HG03175 (cell line): ENCODE results near the gene ZNF793.

Experiments used
- ATAC-seq: cut with Tn5 transposase; IDR thresholded peaks from one replicate; pipeline ENCODE4 v1.9.1; 2021; ENCODE audit warnings: mild to moderate bottlenecking, moderate library complexity; ENCODE audit not compliant: unreplicated experiment

ZNF793 gene

DNA sequence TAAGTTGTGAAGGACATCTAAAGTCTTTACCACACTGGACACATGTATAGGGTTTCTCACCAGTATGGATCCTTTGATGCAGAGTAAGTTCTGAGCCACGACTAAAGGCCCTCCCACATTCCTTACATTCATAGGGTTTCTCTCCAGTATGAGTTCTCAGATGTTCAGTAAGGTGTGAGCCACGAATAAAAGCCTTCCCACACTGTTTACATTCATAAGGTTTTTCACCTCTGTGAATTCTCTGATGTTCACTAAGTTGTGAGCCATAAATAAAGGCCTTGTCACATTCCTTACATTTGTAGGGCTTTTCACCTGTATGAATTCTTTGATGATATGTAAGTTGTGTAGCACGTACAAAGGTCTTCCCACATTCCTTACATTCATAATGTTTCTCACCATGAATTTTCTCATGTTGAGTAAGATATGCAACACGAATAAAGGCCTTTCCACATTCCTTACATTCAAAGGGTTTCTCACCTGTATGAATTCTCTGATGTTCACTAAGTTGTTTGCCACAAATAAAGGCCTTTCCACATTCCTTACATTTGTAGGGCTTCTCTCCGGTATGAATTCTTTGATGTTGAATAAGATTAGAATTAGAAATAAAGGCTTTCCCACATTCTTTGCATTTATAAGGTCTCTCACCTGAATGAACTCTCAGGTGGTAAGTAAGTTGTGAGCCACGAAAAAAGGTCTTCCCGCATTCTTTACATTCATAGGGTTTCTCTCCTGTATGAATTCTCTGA lies 58.1 kb downstream of the ZNF793 start:
- ATAC-seq = no peak

DNA sequence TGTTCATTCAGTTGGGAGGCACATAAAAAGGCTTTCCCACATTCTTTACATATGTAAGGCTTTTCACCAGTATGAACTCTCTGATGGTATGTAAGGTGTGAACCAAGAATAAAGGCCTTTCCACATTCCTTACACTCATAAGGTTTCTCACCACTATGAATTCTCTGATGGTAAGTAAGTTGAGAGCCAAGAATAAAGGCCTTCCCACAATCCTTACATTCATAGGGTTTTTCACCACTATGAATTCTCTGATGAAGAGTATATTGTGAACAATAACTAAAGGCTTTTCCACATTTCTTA lies 58.6 kb downstream of the ZNF793 start:
- no peak for ATAC-seq

DNA sequence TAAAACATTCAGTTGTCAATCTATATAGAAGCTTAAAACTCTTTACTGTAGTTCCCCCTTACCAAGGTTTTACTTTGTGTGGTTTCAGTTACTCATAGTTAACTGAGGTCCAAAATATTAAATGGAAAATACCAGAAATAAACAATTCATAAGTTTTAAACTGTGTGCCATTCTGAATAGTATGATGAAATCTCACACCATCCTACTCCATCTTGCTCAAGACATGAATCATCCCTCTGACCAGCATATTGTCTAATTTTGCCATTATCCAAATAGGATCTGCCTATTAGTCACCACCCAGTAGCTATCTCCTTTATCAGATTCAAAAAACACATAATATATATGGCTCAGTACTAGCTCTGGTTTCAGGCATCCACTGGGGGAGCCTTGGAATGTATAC lies 65.5 kb downstream of the ZNF793 start:
- ATAC-seq = no peak

DNA sequence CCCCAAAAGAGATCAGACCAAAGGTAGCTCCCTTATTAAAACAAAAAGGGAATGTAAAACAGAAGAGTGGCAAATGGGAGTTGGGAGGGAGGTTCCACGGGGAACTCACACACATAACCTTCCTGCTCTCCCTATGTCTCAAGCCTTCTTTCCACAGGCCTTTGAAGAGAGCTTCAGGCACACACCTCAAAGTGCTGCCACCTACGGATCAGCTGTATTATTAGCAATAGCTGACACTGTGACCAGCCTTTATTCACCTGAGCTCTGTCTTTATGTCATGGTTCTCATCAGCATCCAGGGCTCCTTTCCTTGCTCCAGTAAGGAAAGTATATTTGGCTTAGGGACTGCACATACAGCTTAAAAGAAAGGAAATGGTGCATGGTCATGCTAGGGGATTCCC lies 76.6 kb downstream of the ZNF793 start:
- no peak for ATAC-seq
